GM12878 (cell line): Measurements from ENCODE around the gene SLC9A3. TPM values are rescaled to one million over a fixed set of nuclear protein-coding genes. Genes with fewer than 3 reads are reported as not detected.

Experiments used
- ATAC-seq: fragments of 200-7000 bp; cut with Tn5 transposase; 3 replicates; pipeline ENCODE4 v1.9.1; 2020; ENCODE audit warnings: mild to moderate bottlenecking, moderate library complexity
- BruUV-seq: library from RNA; stranded (reverse); fragments of 400-500 nt; replicated peaks from 2 replicates; lab custom pipeline; 2021; lab: Mats Ljungman, UMichigan
- CTCF ChIA-PET: fragments of 300-600 bp; sonication (Branson Sonifier 250); formaldehyde crosslinking; extraction: SDS; loops from one replicate; lab custom pipeline; 2021; ENCODE audit warnings: inconsistent platforms; lab: Yijun Ruan, JAX
- POLR2A ChIA-PET: fragments of 350-600 bp; formaldehyde crosslinking; extraction: SDS; loops from one replicate; lab custom pipeline; 2021; ENCODE audit warnings: inconsistent platforms; lab: Charles Lee
- RAD21 ChIA-PET: fragments of 300-600 bp; sonication (Branson Sonifier 250); formaldehyde crosslinking; loops from one replicate; lab custom pipeline; 2023; ENCODE audit warnings: antibody characterized with exemption; ENCODE audit not compliant: unreplicated experiment; lab: Charles Lee
- SMC1A ChIA-PET: fragments of 300-600 bp; sonication (Branson Sonifier 250); formaldehyde crosslinking; loops from one replicate; lab custom pipeline; 2023; ENCODE audit not compliant: unreplicated experiment, uncharacterized antibody; lab: Charles Lee
- DNase-seq: peaks from one replicate; pipeline ENCODE4 v3.0.0-alpha.2; 2011; ENCODE audit warnings: low read depth, low spot score
- FAIRE-seq: peaks from 3 replicates; lab custom pipeline; 2011; peaks lifted over from hg19 to GRCh38; lab: Jason Lieb, UNC
- H2AFZ ChIP-seq: 2 replicates; pipeline ENCODE4 v1.6.0; 2011; ENCODE audit warnings: low read depth, low read length, control low read depth; ENCODE audit not compliant: control insufficient read depth
- H3K27ac ChIP-seq: 2 replicates; pipeline ENCODE4 v1.5.1; 2011; ENCODE audit warnings: control low read depth; ENCODE audit not compliant: control insufficient read depth, insufficient read depth
- H3K27me3 ChIP-seq, 2 experiments: replicated peaks in 1 of 2; 2 replicates each; pipeline versions ENCODE4 v1.6.0 to v1.6.1; 2011; ENCODE audit warnings: low read length in 1 of 2; ENCODE audit not compliant: control insufficient read depth in 2 of 2, insufficient read depth in 2 of 2
- H3K36me3 ChIP-seq, 2 experiments: 2 replicates each; pipeline ENCODE4 v1.5.1; 2011; ENCODE audit warnings: low read length in 1 of 2; ENCODE audit not compliant: control insufficient read depth in 2 of 2, insufficient read depth in 2 of 2
- H3K4me1 ChIP-seq: 2 replicates; pipeline ENCODE4 v1.6.1; 2011; ENCODE audit warnings: mild to moderate bottlenecking, low read length, moderate library complexity, mixed read lengths; ENCODE audit not compliant: control insufficient read depth, insufficient read depth
- H3K4me2 ChIP-seq: 2 replicates; pipeline ENCODE4 v1.6.0; 2011; ENCODE audit warnings: control low read depth; ENCODE audit not compliant: control insufficient read depth, insufficient read depth
- H3K4me3 ChIP-seq: fragments of 200-600 bp; sonication (generic); 2 replicates; pipeline ENCODE4 v1.5.1; 2016
- H3K79me2 ChIP-seq: 2 replicates; pipeline ENCODE4 v1.6.0; 2011; ENCODE audit warnings: low read length; ENCODE audit not compliant: control insufficient read depth, insufficient read depth
- H3K9ac ChIP-seq: 2 replicates; pipeline ENCODE4 v1.8.0; 2011; ENCODE audit warnings: low read length, control low read depth, mixed read lengths; ENCODE audit not compliant: control insufficient read depth, insufficient read depth
- H3K9me3 ChIP-seq: replicated peaks from 3 replicates; pipeline ENCODE4 v1.5.1; 2011; ENCODE audit warnings: mild to moderate bottlenecking, low read length; ENCODE audit not compliant: control insufficient read depth, insufficient read depth
- H4K20me1 ChIP-seq: 2 replicates; pipeline ENCODE4 v1.6.0; 2011; ENCODE audit not compliant: control insufficient read depth, insufficient read depth
- BACH1 ChIP-seq: fragments of 450-650 bp; IDR thresholded peaks from 2 replicates; pipeline ENCODE4 v1.6.1; 2017; ENCODE audit warnings: mild to moderate bottlenecking, borderline replicate concordance
- IRF4 ChIP-seq: IDR thresholded peaks from 2 replicates; pipeline ENCODE4 v1.6.1; 2011; ENCODE audit warnings: low read depth, low read length
- LARP7 ChIP-seq: fragments of 450-650 bp; IDR thresholded peaks from 2 replicates; pipeline ENCODE4 v1.6.1; 2017; ENCODE audit warnings: mild to moderate bottlenecking
- MEF2B ChIP-seq: fragments of 450-650 bp; IDR thresholded peaks from 2 replicates; pipeline ENCODE4 v1.6.1; 2018; ENCODE audit warnings: mild to moderate bottlenecking, moderate library complexity; ENCODE audit not compliant: partially characterized antibody, poor library complexity, severe bottlenecking
- NR2C1 ChIP-seq: fragments of 450-650 bp; IDR thresholded peaks from 2 replicates; pipeline ENCODE4 v1.6.1; 2017; ENCODE audit warnings: antibody characterized with exemption, mild to moderate bottlenecking, moderate library complexity
- POLR2A ChIP-seq: IDR thresholded peaks from 2 replicates; pipeline ENCODE4 v1.6.1; 2011; ENCODE audit warnings: low read depth, mild to moderate bottlenecking, low read length
- SMARCA5 ChIP-seq: fragments of 450-650 bp; IDR thresholded peaks from 2 replicates; pipeline ENCODE4 v1.6.1; 2017; ENCODE audit warnings: mild to moderate bottlenecking
- SREBF1 ChIP-seq: IDR thresholded peaks from 2 replicates; pipeline ENCODE4 v1.6.1; 2012; ENCODE audit warnings: mild to moderate bottlenecking, low read length
- ZNF622 ChIP-seq: fragments of 450-650 bp; IDR thresholded peaks from 2 replicates; pipeline ENCODE4 v1.6.1; 2017; ENCODE audit warnings: mild to moderate bottlenecking, inconsistent platforms
- ZZZ3 ChIP-seq: IDR thresholded peaks from 2 replicates; pipeline ENCODE4 v1.6.1; 2011; ENCODE audit warnings: low read depth; ENCODE audit not compliant: control insufficient read depth, insufficient read length
- WGBS: methylation state at CpG from one replicate; pipeline ENCODE4 v1.1.6; 2016; ENCODE audit warnings: low lambda C conversion rate; ENCODE audit not compliant: insufficient replicate concordance, insufficient coverage; ENCODE audit errors: missing lambda C conversion rate; 5-methylcytosine and 5-hydroxymethylcytosine counted together
- in situ Hi-C: fragments of 300-500 bp; cut with MboI; formaldehyde crosslinking; loops from 9 replicates; pipeline ENCODE4 v1.14.3; 2018; ENCODE audit warnings: mixed read lengths
- intact Hi-C: fragments of 100-400 bp; cut with micrococcal nuclease; formaldehyde crosslinking; loops from one replicate; pipeline ENCODE4 v1.14.2; 2022; ENCODE audit not compliant: unreplicated experiment
- polyA plus RNA-seq, 11 experiments: library from polyadenylated mRNA; depleted of rRNA in 4 of 11; unstranded in 6 of 11; stranded (reverse) in 5 of 11; fragments of >200 nt; fragmentation: Nextera tagmentation in 4 of 11; fragmentation: Illumina TruSeq in 1 of 11; extraction: Ambion mirVana in 4 of 11; extraction: Trizol in 1 of 11; gene quantifications; 1 replicate in 1 of 11; 2 replicates in 10 of 11; pipeline versions ENCODE4 v1.2.1 to v1.2.3, GENCODE V29; 2011 to 2016; ENCODE audit warnings: inconsistent platforms in 2 of 11, missing spikeins in 2 of 11, low read depth in 1 of 11
- total RNA-seq, 4 experiments: library from RNA; depleted of rRNA in 3 of 4; stranded (reverse); fragments of >200 nt in 3 of 4; fragmentation: Illumina TruSeq in 1 of 4; extraction: Trizol in 1 of 4; gene quantifications; 2 replicates each; pipeline versions ENCODE4 v1.2.1 to v1.2.3, GENCODE V29; 2013 to 2021
- TF ChIP-seq, protein P1 (sequence below): IDR thresholded peaks from 2 replicates; pipeline ENCODE4 v1.6.1; 2012; ENCODE audit warnings: low read depth, low read length, improper control_type of control experiment
- TF ChIP-seq, protein P2 (sequence below): fragments of 450-650 bp; IDR thresholded peaks from 2 replicates; pipeline ENCODE4 v1.6.1; 2016; ENCODE audit warnings: mild to moderate bottlenecking
- TF ChIP-seq, protein P3 (sequence below): IDR thresholded peaks from 2 replicates; pipeline ENCODE4 v1.6.1; 2011; ENCODE audit warnings: borderline replicate concordance, low read depth, mild to moderate bottlenecking, moderate library complexity, mixed read lengths, low read length; ENCODE audit not compliant: insufficient read depth; ENCODE audit errors: extremely low read length

SLC9A3 gene
- total and polyA plus RNA-seq, 10 of the 15 experiments (the other 5 are each of a cell fraction or from before 2014, with no cell fraction given) = 0.04 to 5.2 (median 2.3) TPM; not detected in 1

DNA sequence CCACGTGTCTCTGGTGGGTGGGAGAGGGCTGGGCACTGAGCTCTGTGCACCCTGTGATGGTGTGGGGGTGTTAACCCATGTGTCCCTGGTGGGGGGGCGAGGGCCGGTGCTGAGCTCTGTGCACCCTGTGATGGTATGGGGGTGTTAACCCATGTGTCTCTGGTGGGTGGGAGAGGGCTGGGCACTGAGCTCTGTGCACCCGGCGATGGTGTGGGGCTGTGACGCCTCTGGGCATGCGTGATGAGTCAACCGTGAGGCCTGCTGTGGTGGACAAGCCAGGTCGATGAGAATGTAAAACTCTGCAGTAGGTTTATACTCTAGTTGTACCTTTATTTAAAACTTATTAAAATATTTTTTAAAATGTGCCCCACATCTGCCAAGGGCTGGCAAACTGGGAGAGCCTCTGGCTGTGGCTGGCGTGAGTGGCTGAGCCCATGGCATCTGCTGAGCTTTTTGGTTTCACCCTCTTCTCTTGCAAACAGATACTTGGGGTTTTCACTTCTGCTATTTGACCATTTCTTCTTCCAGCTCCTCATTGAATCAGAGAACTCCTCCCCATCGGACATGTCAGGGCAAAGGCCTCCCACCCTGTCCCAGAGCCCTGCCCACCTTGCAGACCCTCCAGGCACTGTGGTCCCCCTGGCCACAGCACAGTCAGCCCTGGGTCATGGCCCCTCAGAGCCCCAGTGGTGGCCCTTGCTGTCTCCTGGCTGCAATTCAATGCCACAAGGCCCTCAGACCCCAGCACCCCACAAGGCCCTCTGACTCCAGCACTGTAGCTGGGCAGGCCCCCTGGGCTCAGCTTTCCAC is 99.7 kb downstream of the SLC9A3 start (continued):
- TF ChIP-seq SREBF1 (no peak), MEF2B (peak; percentile 55), ZZZ3 (no peak), SMARCA5 (peak; percentile 84), IRF4 (peak; percentile 40; the same call in 1 of the 2 replicates), NR2C1 (no peak), ZNF622 (no peak), BACH1 (peak; percentile 12)
- TF ChIP-seq, protein P1, sequence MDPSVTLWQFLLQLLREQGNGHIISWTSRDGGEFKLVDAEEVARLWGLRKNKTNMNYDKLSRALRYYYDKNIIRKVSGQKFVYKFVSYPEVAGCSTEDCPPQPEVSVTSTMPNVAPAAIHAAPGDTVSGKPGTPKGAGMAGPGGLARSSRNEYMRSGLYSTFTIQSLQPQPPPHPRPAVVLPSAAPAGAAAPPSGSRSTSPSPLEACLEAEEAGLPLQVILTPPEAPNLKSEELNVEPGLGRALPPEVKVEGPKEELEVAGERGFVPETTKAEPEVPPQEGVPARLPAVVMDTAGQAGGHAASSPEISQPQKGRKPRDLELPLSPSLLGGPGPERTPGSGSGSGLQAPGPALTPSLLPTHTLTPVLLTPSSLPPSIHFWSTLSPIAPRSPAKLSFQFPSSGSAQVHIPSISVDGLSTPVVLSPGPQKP = no peak

DNA sequence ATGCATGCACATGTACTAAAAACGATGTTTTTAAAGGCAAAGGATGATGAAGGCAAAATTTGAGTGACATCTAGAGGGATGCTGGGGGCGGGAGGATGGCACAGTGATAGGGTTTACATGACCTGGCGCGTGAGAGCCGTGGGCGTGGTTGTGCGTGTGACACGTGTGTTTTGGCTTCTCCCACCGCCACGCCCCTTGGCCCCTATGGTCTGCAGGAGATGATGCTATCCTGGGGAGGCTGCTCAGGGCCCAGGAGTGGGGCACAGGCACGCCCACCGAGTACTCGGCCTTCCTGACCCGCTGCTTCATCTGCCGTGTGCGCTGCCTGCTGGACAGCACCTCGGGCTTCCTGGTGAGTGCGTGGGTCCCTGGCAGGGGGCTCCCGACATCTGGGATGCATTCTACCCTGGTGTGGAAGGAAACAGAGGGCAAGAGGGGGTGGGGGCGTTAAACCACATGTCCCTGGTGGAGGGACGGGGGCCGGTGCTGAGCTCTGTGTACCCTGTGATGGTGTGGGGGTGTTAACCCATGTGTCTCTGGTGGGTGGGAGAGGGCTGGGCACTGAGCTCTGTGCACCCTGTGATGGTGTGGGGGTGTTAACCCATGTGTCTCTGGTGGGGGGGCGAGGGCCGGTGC is 100.5 kb downstream of the SLC9A3 start:
- POLR2A ChIA-PET = interaction anchor here (0.5 to 2.3 kb wide), 9 partner anchors 16 to 231 kb away, joined by 3 to 10 read pairs (median 4); partner anchors contain the start of gene PDCD6
- no peak overlapping the region for H3K4me2 ChIP-seq
- CTCF ChIA-PET = interaction anchor here (0.6 to 2.7 kb wide), 13 partner anchors 9 to 235 kb away, joined by 3 to 39 read pairs (median 5); partner anchors contain the start of gene AHRR
- TF ChIP-seq POLR2A (0 out of 2 replicates have a peak, but pooled peaks have one; percentile 42), SMARCA5 (0 out of 2 replicates have a peak, but pooled peaks have one; percentile 8), LARP7 (0 out of 2 replicates have a peak, but pooled peaks have one; percentile 17)
- TF ChIP-seq, protein P2, sequence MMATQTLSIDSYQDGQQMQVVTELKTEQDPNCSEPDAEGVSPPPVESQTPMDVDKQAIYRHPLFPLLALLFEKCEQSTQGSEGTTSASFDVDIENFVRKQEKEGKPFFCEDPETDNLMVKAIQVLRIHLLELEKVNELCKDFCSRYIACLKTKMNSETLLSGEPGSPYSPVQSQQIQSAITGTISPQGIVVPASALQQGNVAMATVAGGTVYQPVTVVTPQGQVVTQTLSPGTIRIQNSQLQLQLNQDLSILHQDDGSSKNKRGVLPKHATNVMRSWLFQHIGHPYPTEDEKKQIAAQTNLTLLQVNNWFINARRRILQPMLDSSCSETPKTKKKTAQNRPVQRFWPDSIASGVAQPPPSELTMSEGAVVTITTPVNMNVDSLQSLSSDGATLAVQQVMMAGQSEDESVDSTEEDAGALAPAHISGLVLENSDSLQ = peak; percentile 50; the same call in 1 of the 2 replicates
- TF ChIP-seq, protein P3, sequence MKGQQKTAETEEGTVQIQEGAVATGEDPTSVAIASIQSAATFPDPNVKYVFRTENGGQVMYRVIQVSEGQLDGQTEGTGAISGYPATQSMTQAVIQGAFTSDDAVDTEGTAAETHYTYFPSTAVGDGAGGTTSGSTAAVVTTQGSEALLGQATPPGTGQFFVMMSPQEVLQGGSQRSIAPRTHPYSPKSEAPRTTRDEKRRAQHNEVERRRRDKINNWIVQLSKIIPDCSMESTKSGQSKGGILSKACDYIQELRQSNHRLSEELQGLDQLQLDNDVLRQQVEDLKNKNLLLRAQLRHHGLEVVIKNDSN = no peak
- TF ChIP-seq, all 136 proteins: peak for 4
- no peak for DNase-seq
- 70% methylated on average over 24 of the region's 24 CpGs for WGBS
- no TSS peak for BruUV-seq
- peak overlapping the region; percentile 99 for H3K27ac ChIP-seq
- FAIRE-seq = no peak
- H3K36me3 ChIP-seq = peaks cover 0 to 15% of the 10 kb centered on the region in 2 experiments; a peak in 3 of 4 replicates
- no peak overlapping the region for H2AFZ ChIP-seq
- H3K9ac ChIP-seq = peak overlapping the region; percentile 65; the same call in 1 of the 2 replicates
- no peaks in the 10 kb centered on the region for H3K9me3 ChIP-seq
- ATAC-seq = peak; percentile 4; the same call in 2 of the 3 replicates
- intact Hi-C loops = loop anchor here (2.0 kb wide), 1 partner anchor 55 kb away; no protein-coding TSS in a partner anchor
- SMC1A ChIA-PET = interaction anchor here (0.7 to 3.7 kb wide), 9 partner anchors 16 to 107 kb away, joined by 3 to 18 read pairs (median 3); no protein-coding TSS in a partner anchor
- RAD21 ChIA-PET = interaction anchor here (1.0 to 3.7 kb wide), 14 partner anchors 9 to 106 kb away, joined by 3 to 49 read pairs (median 6); partner anchors contain the start of gene AHRR
- H3K27me3 ChIP-seq = no peaks in the 10 kb centered on the region
- no peaks in the 10 kb centered on the region for H4K20me1 ChIP-seq
- H3K4me1 ChIP-seq = peaks cover 22% of the 10 kb centered on the region
- H3K4me3 ChIP-seq = no peak overlapping the region
- no peaks in the 10 kb centered on the region; the same call in none of the 2 replicates for H3K79me2 ChIP-seq
- in situ Hi-C loops = no loop called here
